GM19035 (cell line): ENCODE measurements around the gene PA2G4.
"Not testable (repeated sequence)": the region's sequence is repeated elsewhere in the genome, so short reads cannot be mapped to it uniquely, and the experiment has no call there.

ENCODE experiments used
- ATAC-seq: cut with Tn5 transposase; IDR thresholded peaks from one replicate; pipeline ENCODE4 v1.9.1; 2021; ENCODE audit not compliant: unreplicated experiment

PA2G4 gene

GRCh38 chr12:56152756-56153677 lies 48.7 kb downstream of the PA2G4 start:
- ATAC-seq: no peak

GRCh38 chr12:56153678-56154065 lies 49.3 kb downstream of the PA2G4 start:
- no peak for ATAC-seq

GRCh38 chr12:56154246-56154771 lies 50.0 kb downstream of the PA2G4 start:
- no peak for ATAC-seq

DNA sequence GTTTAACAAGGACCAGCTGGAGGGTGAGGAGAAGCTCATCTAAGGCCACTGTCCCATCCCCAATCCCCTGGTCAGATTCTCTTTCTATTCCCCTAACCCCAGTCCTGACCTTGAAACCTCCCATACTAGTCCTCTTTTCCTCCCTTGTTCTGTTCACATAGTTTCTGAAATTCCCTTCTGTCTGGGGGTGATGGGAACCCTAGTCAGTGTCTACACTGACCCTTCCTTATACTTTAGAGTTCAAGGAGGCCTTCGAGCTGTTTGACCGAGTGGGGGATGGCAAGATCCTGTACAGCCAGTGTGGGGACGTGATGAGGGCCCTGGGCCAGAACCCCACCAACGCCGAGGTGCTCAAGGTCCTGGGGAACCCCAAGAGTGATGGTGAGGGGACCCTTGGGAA lies 50.5 kb downstream of the PA2G4 start:
- ATAC-seq: no peak

DNA sequence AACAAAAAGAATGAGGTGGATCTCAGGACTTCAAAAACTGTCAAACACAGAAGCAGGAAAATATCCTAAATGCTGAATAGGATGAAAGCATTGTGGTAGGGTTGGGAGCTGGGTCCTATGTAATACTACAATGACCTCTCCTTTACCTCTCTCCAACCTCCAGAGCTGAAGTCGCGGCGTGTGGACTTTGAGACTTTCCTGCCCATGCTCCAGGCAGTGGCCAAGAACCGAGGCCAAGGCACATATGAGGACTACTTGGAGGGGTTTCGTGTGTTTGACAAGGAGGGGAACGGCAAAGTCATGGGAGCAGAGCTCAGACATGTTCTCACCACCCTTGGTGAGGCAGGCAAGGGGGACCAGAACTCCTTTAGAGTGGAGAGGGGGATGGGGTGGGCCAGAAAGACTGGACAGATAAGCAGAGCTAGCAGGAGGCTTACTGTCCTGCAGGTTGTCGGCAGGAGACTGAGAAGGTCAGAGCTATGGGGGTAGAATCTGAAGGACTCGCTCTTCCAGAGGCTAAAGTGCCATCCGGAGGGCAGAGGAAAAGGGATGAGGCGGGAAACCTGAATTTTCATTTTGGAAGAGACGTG lies 51.0 kb downstream of the PA2G4 start:
- ATAC-seq: no peak

DNA sequence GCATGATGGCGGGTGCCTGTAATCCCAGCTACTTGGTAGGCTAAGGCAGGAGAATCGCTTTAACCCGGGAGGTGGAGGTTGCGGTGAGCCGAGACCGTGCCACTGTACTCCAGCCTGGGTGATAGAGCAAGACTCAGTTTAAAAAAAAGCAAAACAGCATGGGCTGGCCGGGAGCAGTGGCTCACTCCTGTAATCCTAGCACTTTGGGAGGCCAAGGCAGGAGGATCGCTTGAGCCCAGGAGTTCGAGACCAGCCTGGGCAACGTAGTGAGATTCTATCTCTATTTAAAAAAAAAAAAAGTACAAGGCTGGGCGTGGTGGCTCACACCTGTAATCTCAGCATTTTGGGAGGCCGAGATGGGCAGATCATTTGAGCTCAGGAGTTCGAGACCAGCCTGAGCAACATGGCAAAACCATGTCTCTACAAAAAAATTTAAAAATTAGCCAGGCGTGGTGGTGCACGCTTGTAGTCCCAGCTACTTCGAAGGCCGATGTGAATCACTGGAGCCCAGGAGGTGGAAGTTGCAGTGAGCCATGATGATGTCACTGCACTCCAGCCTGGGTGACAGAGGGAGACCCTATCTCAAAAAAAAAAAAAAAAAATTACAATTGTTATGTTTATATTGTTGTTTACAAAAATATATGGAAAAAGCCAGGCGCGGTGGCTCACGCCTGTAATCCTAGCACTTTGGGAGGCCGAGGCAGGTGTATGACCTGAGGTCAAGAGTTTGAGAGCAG lies 52.3 kb downstream of the PA2G4 start:
- not testable (repeated sequence) for ATAC-seq

GRCh38 chr12:56157201-56158028 lies 53.1 kb downstream of the PA2G4 start:
- peak; percentile 31 for ATAC-seq

GRCh38 chr12:56158029-56158925 lies 53.9 kb downstream of the PA2G4 start, which contains the start of gene MYL6:
Gene MYL6 (plus strand): TSS chr12:56158359. CDS start chr12:56158402, 43 bp downstream.
- peak; percentile 81 for ATAC-seq

GRCh38 chr12:56158926-56159461 lies 54.6 kb downstream of the PA2G4 start:
- no peak for ATAC-seq

DNA sequence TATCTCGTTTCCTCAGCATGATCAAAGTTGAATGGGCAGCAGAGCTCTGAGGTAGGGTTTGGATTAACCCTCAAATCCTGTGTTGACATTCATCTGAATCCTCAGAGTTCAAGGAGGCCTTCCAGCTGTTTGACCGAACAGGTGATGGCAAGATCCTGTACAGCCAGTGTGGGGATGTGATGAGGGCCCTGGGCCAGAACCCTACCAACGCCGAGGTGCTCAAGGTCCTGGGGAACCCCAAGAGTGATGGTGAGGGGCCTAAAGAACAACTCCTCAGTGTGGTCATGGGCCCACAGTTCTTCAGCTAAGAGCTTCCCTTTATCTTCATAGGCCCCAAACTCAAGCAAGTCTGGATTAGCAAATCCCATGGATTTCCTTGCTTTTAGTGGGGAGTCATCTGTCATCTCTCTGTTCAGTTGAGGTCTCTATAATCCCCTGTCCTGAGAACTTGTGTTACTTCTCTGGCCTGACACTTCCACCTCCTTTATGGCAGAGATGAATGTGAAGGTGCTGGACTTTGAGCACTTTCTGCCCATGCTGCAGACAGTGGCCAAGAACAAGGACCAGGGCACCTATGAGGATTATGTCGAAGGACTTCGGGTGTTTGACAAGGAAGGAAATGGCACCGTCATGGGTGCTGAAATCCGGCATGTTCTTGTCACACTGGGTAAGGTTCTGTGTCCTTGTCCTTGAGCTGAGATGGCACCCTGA lies 55.3 kb downstream of the PA2G4 start:
- ATAC-seq: no peak

DNA sequence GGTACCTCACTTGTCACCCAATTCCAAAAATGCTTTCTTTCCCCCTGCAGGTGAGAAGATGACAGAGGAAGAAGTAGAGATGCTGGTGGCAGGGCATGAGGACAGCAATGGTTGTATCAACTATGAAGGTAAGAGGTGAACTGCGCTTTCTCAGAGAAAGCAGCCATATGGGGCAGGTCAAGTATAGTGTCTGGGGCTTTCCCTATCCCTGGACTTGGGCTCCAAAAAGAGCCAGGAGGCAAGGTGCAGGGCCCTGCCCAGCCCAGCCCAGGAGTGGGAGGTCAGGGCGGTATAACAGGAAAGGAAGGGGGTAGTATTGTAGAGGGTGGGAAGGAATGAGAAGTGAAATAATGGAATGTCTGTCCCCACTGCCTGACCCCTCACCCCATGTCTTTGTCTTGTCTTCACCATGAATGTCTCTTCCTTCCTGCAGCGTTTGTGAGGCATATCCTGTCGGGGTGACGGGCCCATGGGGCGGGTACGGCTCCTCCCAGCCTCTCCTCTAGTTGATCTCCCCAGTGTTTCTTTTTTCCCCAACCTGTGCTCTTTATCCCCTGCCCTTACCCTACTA lies 55.9 kb downstream of the PA2G4 start:
- no peak for ATAC-seq

DNA sequence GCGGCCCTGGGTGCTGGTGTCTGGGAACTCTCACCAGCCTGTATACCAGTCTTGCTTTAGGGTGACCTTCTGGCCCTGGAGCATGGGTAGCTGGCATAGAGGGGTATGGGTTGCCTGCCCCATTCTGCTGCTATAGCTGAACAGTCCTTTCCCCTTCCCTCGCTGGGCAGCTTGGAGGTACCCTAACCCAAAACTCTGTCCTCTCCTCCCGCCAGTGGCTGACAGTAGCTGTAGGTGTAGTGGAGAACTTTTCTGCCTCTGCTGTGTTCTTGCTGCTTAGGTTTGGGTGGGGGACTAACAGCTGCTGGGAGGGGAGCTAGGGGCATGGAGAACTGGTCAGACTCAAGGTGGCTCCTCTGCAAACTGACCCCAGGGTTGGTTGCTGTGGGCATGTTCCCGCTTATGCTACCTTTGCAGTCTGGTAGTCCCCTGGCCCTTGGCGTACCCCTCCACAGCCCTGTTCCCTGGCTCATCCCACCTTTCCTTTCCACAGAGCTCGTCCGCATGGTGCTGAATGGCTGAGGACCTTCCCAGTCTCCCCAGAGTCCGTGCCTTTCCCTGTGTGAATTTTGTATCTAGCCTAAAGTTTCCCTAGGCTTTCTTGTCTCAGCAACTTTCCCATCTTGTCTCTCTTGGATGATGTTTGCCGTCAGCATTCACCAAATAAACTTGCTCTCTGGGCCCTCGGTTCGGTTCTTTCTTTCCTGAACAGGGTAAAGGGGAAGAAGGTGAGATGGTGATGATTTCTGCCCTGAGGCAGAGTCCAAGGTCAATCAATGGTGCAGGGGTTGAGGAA lies 56.7 kb downstream of the PA2G4 start:
- no peak for ATAC-seq

DNA sequence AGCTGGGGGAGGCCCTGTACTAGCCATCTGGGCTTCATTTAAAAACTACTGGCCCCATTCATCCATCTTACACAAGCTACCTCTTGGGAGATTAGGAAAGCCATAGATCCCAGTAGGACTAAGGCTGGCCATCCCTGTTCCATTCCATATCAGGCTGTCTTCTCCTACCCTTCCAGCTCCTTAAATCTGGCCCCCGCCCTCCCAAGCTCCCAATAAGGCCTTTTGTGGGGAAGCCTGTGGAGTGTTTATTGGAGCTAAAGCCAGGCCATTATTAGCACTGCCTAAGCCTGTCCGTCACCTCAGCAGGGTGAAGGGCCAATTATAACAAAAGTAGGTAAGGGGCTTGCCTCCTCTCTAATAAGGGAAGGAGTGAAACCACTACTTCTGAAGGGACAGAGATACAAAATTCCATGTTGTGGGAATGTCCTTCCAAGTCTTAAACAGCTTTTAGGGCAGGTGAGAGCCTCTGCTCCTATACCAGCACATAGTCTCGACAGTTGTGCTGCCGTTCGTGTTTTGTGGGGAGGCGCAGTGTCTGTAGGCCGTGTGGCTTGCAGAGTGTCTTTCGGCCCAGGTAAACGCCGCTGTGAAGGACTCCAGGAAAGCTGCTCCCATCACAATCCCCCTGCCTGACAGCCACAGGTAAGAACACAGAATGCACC lies 57.5 kb downstream of the PA2G4 start:
- no peak for ATAC-seq

- ATAC-seq: no peak
Observed at GRCh38 chr12:56162468-56163290, 58.3 kb downstream of the PA2G4 start.
